Pericardium fibroblast (primary cell): Measurements from ENCODE around the gene OR4C45. TPM values are rescaled to one million over a fixed set of nuclear protein-coding genes. Genes with fewer than 3 reads are reported as not detected.

Source experiments
- total RNA-seq: library from RNA; depleted of rRNA; stranded (reverse); fragments of >200 nt; gene quantifications from 2 replicates; pipeline ENCODE4 v1.2.3, GENCODE V29; 2015

The OR4C45 gene
- not detected in 2 replicates for total RNA-seq

GRCh38 chr11:50032574-50032973 is at the start of gene OR4C45:
Gene OR4C45, plus strand, starts transcription at chr11:50032874.

Other genes starting within 250 kb of the OR4C45 start
- not detected in 2 replicates for gene OR4C13, start 80.5 kb upstream of the OR4C45 start, total RNA-seq
- not detected in 2 replicates for gene OR4C12, start 50.3 kb upstream of the OR4C45 start, total RNA-seq